ENCODE results near the gene PRRT1B.

- TF ChIP-seq, protein P1, sequence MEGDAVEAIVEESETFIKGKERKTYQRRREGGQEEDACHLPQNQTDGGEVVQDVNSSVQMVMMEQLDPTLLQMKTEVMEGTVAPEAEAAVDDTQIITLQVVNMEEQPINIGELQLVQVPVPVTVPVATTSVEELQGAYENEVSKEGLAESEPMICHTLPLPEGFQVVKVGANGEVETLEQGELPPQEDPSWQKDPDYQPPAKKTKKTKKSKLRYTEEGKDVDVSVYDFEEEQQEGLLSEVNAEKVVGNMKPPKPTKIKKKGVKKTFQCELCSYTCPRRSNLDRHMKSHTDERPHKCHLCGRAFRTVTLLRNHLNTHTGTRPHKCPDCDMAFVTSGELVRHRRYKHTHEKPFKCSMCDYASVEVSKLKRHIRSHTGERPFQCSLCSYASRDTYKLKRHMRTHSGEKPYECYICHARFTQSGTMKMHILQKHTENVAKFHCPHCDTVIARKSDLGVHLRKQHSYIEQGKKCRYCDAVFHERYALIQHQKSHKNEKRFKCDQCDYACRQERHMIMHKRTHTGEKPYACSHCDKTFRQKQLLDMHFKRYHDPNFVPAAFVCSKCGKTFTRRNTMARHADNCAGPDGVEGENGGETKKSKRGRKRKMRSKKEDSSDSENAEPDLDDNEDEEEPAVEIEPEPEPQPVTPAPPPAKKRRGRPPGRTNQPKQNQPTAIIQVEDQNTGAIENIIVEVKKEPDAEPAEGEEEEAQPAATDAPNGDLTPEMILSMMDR (conservative IDR thresholded peaks at IDR 0.05; ENCODE audit: low read length) = no peak
- TF ChIP-seq EZH2phosphoT487 (IDR thresholded peaks at IDR 0.05; ENCODE audit: borderline replicate concordance) = no peak
These were observed 40.1 kb downstream of the PRRT1B start for GRCh38 chr9:131585375-131585774.

Measured in Loucy (cell line).